Neural crest cell (in vitro differentiated cells): ENCODE results near the gene BCO2. TPM values are rescaled to one million over a fixed set of nuclear protein-coding genes. Genes with fewer than 3 reads are reported as not detected.

Experiments used
- DNase-seq: peaks from one replicate; pipeline ENCODE4 v3.0.0; 2021; ENCODE audit warnings: low read depth, mixed read lengths, low spot score
- H3K27ac Mint-ChIP-seq: one replicate; pipeline ENCODE4 v1.8.0; 2021; ENCODE audit warnings: mild to moderate bottlenecking, mixed read lengths; ENCODE audit not compliant: unreplicated experiment
- H3K27me3 Mint-ChIP-seq: 2 replicates; pipeline ENCODE4 v1.8.0; 2021; ENCODE audit warnings: low read depth, mild to moderate bottlenecking, mixed read lengths
- H3K36me3 Mint-ChIP-seq: 2 replicates; pipeline ENCODE4 v1.8.0; 2021; ENCODE audit warnings: low read depth, mild to moderate bottlenecking, mixed read lengths
- H3K4me1 Mint-ChIP-seq: 2 replicates; pipeline ENCODE4 v1.8.0; 2021; ENCODE audit warnings: mixed read lengths
- H3K4me3 Mint-ChIP-seq: one replicate; pipeline ENCODE4 v1.8.0; 2021; ENCODE audit warnings: mild to moderate bottlenecking, mixed read lengths
- H3K9me3 Mint-ChIP-seq: 2 replicates; pipeline ENCODE4 v1.8.0; 2021; ENCODE audit warnings: mixed read lengths
- CTCF ChIP-seq: fragments of 200-600 bp; sonication (generic); conservative IDR thresholded peaks from 2 replicates; pipeline ENCODE4 v1.5.0; 2021; ENCODE audit warnings: antibody characterized with exemption, mild to moderate bottlenecking
- total RNA-seq: library from RNA; stranded (reverse); gene quantifications from 2 replicates; pipeline ENCODE4 v1.2.1, GENCODE V29; 2021

The BCO2 gene
- total RNA-seq, 1 donor from 2014 or later: 1.0 TPM

DNA sequence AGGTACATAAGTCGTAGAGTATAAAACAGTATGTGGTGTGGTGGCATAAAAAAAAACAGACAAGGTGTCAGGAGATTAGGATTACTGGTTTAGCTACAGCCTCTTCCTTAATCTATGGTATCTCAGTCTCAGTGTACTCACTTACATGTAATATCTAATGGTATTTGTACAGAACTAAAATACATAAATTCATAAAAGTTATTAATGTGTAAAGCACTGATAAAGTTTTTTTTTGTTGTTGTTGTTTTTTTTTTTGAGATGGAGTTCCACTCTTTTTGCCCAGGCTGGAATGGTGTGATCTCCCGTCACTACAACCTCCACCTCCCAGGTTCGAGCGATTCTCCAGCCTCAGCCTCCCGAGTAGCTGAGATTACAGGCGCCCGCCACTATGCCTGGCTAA is 53.8 kb downstream of the BCO2 start:
- H3K27me3 Mint-ChIP-seq: peaks cover 5% of the 10 kb centered on the region
- H3K4me1 Mint-ChIP-seq: peaks cover 25% of the 10 kb centered on the region

DNA sequence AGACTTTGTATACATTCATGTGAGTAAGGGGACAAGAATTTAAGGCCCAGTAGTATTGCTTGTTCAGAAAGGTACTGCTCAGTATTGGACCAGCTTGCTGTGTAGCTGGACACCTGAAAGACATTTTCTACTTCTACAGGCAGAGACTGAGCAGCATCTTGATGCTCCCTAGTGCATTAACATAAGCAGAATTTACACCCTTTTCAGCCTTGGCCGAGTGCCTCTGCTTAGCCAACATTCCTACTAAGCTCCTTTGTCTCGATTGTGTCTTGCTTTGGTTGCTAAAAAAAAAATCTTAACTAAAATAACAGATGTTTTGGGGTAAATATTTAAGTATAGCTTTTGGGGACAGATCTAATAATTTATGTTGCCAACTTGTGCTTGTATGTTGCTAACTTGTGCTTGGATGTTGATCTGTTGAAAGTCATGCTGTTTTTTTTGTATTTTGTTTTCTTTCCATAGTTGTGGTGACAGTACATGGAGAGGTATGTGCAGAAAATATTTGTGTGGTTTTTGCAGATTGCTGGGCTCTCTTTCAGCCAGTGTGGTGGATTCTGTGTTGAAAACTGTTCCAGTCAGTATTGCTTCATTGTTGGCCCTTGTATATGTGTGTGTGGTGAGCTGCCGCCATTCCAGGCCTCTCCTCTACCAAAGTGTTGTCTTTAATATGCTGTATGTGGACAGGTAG is 54.6 kb downstream of the BCO2 start:
- TF ChIP-seq CTCF: no peak
- DNase-seq: no peak
- no peak overlapping the region for H3K27ac Mint-ChIP-seq
- H3K36me3 Mint-ChIP-seq: no peaks in the 10 kb centered on the region
- H3K4me3 Mint-ChIP-seq: peak overlapping the region; percentile 15
- H3K4me1 Mint-ChIP-seq: peaks cover 25% of the 10 kb centered on the region
- no peaks in the 10 kb centered on the region for H3K9me3 Mint-ChIP-seq
- no peaks in the 10 kb centered on the region for H3K27me3 Mint-ChIP-seq

More for the DNA sequence above, 53.8 kb downstream of the BCO2 start:
- Mint-ChIP-seq H3K4me3 (no peak overlapping the region), H3K27ac (no peak overlapping the region), H3K36me3 (no peaks in the 10 kb centered on the region), H3K9me3 (no peaks in the 10 kb centered on the region)
- TF ChIP-seq CTCF: no peak
- DNase-seq: no peak

- H3K36me3 Mint-ChIP-seq: peaks cover 3% of the 10 kb centered on the region
- DNase-seq: no peak
Measured at GRCh38 chr11:112231952-112232351, 56.6 kb downstream of the BCO2 start.

DNA sequence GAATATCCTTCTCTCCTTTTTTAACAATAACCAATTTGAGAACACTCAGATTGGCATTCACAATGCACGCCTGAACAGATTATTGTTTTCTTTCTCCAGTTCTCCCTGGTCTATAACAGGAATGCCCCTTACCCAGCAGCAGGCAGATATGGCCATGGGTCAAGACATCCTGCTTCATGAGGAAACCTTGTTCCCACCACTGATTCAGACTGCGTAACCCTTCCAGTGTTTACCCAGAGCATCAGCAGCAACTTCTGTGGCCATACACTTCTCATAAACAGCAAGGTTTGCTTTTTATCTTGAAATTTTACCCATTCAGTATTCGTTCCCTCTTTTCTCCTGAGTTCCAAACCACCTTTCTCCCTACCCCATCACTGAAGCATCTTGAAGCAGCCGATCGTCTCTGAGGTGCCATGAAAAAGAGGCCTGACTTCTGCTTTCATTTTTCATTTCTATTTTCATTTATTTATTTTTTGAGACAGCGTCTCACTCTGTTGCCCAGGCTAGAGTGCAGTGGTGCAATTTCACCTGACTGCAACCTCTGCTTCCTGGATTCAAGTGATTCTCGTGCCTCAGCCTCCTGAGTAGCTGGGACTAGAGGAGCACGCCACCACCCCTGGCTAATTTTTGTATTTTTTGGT is 60.6 kb downstream of the BCO2 start:
- Mint-ChIP-seq H3K27ac (no peak overlapping the region), H3K4me3 (no peak overlapping the region), H3K9me3 (no peaks in the 10 kb centered on the region), H3K27me3 (no peaks in the 10 kb centered on the region), H3K36me3 (peaks cover 15% of the 10 kb centered on the region), H3K4me1 (peaks cover 3% of the 10 kb centered on the region)
- no peak for DNase-seq
- no peak for TF ChIP-seq CTCF

More at GRCh38 chr11:112231952-112232351, 56.6 kb downstream of the BCO2 start:
- H3K4me1 Mint-ChIP-seq: peaks cover 21% of the 10 kb centered on the region
- H3K27ac Mint-ChIP-seq: no peak overlapping the region
- H3K27me3 Mint-ChIP-seq: no peaks in the 10 kb centered on the region
- H3K9me3 Mint-ChIP-seq: no peaks in the 10 kb centered on the region
- no peak for TF ChIP-seq CTCF
- H3K4me3 Mint-ChIP-seq: no peak overlapping the region

DNA sequence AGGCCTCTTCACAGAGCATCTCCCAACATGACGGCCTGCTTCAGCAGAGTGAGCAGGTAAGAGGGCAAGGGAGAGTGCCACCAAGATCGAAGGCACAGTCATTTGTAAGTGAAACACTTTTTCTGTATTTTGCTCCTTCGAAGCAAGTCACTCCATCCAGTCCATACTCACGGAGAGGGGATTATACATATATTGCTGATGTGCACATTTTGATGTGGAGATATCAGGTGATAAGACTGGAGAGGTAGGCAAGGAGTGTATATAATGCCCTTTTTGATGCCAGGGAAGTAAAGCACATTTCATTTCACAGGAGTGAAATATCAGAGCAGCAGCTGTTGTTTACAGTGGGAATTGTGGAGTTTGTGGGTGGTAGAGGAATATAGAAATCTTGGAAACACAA is 62.1 kb downstream of the BCO2 start:
- Mint-ChIP-seq H3K9me3 (no peaks in the 10 kb centered on the region), H3K36me3 (peaks cover 25% of the 10 kb centered on the region), H3K27me3 (no peaks in the 10 kb centered on the region), H3K4me3 (no peak overlapping the region), H3K27ac (no peak overlapping the region), H3K4me1 (no peaks in the 10 kb centered on the region)
- DNase-seq: no peak
- TF ChIP-seq CTCF: no peak
